DOHH2 (cell line): ENCODE results near the gene SV2B.

Experiments
- EZH2phosphoT487 ChIP-seq: fragments of 200-600 bp; sonication (generic); IDR thresholded peaks from 2 replicates; pipeline ENCODE4 v1.6.1; 2017; ENCODE audit warnings: borderline replicate concordance, mild to moderate bottlenecking, antibody characterized with exemption, low read length, moderate library complexity, mixed read lengths
- TF ChIP-seq, protein P1 (sequence below): fragments of 200-600 bp; sonication (generic); IDR thresholded peaks from one replicate; pipeline ENCODE4 v1.5.1; 2014; ENCODE audit warnings: antibody characterized with exemption, mild to moderate bottlenecking, low read depth, low read length; ENCODE audit not compliant: poor library complexity, severe bottlenecking

DNA sequence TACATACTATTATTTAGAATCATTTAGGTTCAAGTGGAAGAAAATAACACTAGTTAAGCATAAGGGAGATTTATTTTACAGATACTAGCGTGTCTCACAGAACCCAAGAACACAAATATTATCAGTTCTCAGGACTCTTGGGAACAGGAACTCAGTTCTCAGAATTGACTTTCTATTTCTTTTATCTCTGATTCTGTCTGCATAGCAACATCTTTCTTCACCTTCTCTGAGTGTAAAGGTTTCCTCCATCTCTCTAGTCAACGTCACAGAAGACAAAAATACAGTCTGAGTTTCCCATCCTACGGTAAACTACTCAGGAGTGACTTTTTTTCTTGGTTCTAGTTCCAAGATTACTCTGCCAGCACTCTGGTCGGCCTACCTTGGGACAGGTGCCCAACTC is 220.0 kb downstream of the SV2B start:
- TF ChIP-seq, protein P1, sequence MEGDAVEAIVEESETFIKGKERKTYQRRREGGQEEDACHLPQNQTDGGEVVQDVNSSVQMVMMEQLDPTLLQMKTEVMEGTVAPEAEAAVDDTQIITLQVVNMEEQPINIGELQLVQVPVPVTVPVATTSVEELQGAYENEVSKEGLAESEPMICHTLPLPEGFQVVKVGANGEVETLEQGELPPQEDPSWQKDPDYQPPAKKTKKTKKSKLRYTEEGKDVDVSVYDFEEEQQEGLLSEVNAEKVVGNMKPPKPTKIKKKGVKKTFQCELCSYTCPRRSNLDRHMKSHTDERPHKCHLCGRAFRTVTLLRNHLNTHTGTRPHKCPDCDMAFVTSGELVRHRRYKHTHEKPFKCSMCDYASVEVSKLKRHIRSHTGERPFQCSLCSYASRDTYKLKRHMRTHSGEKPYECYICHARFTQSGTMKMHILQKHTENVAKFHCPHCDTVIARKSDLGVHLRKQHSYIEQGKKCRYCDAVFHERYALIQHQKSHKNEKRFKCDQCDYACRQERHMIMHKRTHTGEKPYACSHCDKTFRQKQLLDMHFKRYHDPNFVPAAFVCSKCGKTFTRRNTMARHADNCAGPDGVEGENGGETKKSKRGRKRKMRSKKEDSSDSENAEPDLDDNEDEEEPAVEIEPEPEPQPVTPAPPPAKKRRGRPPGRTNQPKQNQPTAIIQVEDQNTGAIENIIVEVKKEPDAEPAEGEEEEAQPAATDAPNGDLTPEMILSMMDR: no peak
- no peak for TF ChIP-seq EZH2phosphoT487
